HCEC 1CT (cell line): ENCODE data around the gene R3HDM2.

ENCODE experiments used
- DNase-seq: peaks from one replicate; pipeline ENCODE4 v3.0.0-alpha.2; 2017

The R3HDM2 gene

DNA sequence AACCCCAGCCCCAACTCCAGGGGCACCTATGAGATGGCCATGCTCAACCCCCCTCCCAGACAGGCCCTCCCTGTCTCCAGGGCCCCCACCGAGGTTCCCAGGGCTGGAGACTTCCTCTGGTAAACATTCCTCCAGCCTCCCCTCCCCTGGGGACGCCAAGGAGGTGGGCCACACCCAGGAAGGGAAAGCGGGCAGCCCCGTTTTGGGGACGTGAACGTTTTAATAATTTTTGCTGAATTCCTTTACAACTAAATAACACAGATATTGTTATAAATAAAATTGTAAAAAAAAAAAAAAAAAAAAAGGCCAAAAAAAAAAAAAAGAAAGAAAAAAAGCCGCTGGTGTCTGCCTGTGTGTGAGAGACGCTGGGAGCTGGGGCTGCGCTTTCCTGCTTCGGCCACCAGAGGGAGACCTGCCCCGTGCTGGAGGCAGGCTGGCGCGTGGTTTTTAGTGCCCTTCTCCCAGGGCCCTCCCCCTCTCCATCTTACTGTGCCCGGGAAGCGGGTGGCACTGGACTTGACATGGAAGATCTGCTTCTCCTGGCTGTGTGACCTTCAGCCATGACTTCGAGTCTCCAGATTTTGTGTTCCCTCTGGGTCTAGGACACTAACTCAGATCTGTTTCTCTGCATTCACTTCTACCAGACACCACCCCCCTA lies 217.7 kb downstream of the R3HDM2 start:
- DNase-seq, result peak; percentile 71

DNA sequence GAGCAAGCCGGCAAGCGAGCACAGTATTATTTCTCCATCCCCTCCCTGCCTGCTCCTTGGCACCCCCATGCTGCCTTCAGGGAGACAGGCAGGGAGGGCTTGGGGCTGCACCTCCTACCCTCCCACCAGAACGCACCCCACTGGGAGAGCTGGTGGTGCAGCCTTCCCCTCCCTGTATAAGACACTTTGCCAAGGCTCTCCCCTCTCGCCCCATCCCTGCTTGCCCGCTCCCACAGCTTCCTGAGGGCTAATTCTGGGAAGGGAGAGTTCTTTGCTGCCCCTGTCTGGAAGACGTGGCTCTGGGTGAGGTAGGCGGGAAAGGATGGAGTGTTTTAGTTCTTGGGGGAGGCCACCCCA lies 218.2 kb downstream of the R3HDM2 start:
- DNase-seq, result no peak

DNA sequence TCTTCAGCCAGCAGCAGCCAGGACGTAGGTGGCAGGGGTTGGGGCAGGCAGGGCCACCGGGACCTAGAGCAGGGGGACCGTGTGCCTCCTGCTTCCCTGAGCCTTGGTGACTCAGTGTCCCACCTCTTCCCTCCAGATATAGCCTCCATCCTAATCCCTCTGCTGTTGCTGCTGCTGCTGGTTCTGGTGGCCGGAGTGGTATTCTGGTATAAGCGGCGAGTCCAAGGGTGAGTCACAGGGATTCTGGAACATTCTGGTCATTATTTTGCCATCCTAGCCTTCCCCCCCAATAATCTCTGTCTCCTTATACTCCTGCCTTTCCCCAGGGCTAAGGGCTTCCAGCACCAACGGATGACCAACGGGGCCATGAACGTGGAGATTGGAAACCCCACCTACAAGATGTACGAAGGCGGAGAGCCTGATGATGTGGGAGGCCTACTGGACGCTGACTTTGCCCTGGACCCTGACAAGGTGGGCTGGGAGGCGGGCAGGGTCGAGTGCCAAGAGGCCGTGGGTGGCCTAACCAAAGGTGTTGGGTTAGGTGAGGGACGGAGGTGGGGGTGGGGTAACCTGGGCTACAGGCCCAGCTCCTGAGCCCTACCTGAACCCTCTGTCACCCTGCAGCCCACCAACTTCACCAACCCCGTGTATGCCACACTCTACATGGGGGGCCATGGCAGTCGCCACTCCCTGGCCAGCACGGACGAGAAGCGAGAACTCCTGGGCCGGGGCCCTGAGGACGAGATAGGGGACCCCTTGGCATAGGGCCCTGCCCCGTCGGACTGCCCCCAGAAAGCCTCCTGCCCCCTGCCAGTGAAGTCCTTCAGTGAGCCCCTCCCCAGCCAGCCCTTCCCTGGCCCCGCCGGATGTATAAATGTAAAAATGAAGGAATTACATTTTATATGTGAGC lies 218.8 kb downstream of the R3HDM2 start:
- DNase-seq, result no peak

DNA sequence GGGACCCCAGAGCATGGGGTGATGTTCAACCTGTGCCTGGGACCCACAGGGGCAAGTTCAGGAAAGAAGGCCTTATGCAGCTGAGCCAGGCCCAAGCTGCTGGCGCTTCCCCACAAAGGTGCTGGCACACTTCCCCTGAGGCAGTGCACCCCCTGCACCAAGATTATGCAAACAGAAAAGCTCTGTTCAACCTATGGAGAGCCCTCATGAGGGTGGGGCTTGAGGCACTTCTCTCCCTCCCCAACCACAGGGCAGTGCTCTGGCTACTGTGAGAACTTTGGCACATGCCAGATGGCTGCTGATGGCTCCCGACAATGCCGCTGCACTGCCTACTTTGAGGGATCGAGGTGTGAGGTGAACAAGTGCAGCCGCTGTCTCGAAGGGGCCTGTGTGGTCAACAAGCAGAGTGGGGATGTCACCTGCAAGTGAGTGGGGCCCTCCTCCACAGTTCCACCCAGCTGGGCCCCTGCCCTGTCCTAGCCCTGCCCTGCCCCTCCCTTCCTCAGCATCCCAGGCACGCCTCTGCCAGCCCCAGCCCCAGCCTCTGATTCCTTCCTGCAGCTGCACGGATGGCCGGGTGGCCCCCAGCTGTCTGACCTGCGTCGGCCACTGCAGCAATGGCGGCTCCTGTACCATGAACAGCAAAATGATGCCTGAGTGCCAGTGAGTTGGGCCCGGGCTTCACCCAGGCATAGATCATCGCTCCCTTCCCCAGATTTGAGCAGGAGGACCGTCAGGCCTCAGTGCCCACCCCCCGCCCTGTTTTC lies 219.7 kb downstream of the R3HDM2 start:
- DNase-seq, result no peak

DNA sequence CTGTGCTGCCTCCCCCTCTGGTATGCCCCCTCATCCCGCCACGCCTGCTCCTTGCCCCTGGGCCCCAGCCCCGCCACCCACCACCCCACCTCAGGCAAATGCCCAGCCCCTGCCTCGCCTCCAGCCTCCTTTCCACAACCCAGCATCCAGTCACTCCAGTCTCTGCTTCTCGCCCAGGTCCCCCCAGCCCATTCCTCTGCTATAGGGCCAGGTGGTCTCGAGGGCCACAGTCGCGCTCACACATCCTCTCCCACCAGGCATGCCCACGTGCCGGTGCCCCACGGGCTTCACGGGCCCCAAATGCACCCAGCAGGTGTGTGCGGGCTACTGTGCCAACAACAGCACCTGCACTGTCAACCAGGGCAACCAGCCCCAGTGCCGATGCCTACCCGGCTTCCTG lies 220.4 kb downstream of the R3HDM2 start:
- no peak for DNase-seq

DNA sequence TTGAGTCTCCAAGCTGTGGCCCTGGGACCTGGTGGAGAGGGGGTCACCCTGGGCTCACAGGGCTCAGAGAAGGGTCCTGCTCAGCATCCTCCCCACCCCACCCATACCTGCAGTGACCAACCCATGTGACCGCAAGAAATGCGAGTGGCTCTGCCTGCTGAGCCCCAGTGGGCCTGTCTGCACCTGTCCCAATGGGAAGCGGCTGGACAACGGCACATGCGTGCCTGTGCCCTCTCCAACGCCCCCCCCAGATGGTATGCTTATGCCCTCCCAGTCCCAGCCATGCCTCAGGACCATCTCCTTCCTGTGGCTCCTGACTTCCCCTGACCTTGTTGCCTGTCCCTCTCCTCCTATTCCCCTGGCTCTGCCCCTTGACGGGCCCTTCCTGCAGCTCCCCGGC lies 220.9 kb downstream of the R3HDM2 start:
- no peak for DNase-seq

DNA sequence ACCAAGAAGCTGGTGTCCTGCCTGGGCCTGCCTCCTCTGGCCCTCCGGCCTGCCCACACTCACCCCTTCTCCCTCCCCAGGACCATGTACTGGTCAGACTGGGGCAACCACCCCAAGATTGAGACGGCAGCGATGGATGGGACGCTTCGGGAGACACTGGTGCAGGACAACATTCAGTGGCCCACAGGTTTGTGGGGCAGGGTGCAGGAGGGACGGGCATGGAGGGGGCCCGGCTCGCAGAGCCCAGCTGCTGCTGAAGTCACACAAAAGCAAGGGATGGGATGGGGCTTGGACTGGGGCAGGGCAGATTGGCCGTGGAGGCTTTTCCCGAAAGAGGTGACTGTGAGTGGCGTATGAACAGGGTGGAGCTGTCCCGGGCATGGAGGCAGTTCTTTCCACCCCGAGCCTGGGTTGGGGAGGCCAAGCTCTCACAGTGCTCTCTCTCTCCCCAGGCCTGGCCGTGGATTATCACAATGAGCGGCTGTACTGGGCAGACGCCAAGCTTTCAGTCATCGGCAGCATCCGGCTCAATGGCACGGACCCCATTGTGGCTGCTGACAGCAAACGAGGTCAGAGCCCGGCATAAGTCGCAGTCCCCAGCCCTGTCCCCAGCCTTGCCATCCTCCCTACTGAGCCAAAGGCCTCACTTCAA lies 222.1 kb downstream of the R3HDM2 start:
- no peak for DNase-seq

DNA sequence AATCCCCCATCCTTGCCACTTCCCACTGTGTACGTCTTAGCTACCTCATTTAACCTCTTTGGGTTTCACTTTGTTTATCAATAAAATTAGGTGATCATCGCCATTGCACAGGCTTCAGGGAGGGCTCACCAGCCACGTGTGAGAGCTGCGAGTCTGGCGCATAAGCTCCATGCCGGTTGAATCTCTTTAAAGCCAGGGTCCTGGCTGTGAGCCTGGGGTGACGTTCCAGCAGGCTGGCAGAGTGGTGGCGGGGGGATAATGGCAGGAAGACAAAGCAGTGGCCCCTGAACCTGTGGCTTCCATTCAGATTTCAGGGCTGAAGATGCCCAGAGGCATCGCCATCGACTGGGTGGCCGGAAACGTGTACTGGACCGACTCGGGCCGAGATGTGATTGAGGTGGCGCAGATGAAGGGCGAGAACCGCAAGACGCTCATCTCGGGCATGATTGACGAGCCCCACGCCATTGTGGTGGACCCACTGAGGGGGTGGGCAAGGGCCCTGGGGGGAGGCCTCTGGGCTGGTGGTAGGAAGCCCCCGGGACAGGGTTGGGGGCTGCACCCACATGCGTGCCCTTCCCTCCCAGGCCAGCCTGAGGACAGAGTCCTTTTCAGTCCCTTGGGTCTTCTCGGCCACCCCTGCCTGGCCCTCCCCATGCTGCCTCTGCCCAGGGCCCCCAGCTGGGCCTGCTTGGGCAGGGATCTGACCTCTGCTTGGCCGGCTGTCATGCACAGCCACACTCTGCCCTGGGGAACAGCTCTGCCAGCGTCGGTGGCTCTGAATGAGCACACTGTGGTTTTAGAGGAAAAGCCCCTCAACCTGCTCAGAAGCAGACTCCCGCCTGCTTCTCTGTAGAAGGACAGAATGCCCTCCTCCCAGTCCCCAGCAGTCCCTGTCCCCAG lies 222.9 kb downstream of the R3HDM2 start:
- DNase-seq, result no peak

DNA sequence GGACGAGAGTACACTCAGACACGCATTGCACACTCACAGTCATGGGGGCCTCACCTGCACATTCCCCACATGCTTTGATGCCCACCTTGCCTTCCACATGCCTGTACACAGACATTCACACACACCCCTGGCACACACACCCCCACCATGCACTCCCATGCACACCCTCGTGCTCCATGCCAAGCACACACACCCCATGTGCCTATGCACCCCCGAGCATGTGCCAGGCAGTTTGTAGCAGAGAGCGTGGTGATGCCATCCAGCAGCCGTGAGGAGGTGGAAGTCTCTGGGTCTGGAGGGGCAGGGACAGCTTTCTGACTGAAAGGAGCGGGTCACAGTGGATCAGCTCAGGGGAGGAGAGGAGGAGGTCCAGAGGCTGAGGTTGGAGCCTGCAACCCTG lies 224.9 kb downstream of the R3HDM2 start:
- DNase-seq, result no peak

DNA sequence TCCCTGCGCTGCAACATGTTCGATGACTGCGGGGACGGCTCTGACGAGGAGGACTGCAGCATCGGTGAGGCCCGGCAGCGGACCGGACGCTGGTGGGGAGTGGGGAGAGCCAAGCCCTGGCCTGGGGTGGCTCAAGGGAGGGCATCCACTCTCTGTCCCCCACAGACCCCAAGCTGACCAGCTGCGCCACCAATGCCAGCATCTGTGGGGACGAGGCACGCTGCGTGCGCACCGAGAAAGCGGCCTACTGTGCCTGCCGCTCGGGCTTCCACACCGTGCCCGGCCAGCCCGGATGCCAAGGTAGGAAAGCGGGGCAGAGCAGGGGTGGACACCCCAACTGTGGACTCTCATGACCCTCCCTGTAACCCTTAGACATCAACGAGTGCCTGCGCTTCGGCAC lies 225.7 kb downstream of the R3HDM2 start:
- no peak for DNase-seq

DNA sequence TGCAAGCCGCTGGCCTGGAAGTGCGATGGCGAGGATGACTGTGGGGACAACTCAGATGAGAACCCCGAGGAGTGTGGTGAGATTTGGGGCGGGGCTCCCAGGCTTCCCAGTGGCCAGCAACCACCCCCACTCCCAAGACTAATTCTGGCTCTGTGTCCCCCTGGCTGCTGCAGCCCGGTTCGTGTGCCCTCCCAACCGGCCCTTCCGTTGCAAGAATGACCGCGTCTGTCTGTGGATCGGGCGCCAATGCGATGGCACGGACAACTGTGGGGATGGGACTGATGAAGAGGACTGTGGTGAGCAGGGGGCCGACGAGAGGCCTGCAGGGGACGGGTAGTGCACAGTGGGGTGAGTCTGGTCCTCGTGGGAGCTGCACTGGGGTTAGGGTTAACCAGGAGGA lies 226.4 kb downstream of the R3HDM2 start:
- DNase-seq, result no peak

DNA sequence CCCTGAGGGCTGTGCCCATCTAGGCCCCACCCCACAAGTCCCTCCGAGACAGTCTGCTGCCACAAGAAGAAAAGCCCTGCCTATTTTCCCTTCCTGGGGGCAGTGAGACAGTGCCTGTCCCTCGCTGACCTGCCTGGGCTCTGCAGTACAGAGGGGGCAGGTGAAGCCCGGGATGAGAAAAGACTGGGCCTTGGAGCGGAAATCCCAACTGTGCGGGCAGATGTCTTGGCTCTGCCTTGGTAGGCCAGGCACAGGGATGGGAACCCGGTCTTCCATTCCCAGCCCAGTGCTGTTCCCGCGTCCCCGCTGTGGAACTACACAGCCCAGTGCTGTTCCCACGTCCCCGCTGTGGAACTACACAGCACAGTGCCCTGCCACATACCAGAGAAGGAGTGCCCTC lies 227.1 kb downstream of the R3HDM2 start:
- DNase-seq, result no peak
